GM10266 (cell line): Measurements from ENCODE around the gene PRRX1.

Source experiments
- DNase-seq: peaks from one replicate; pipeline ENCODE4 v3.0.0; 2012; ENCODE audit errors: extremely low spot score
- CTCF ChIP-seq: IDR thresholded peaks from 2 replicates; pipeline ENCODE4 v1.5.1; 2012; ENCODE audit warnings: mild to moderate bottlenecking, low read depth; ENCODE audit not compliant: control insufficient read depth, insufficient read depth; ENCODE audit errors: missing control alignments

Gene PRRX1

DNA sequence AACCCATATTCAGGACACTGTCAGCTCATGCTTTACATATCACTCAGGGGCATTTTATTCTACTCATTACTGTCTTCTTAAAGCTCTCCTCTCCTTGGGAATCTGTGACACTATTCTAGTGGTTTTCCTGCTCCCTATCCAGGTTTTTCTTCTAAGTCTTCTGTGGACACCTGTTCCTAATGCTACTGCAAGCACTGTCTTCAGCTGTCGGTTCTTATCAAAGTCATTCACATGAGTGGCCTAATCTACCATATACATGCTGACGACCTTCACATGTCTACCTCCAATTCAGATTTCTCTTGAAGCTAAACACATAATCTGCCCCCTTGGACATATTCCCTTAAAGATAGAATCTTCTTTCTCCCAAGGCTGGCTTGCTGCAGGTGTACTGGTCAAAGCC lies 39.8 kb upstream of the PRRX1 start:
- no peak for DNase-seq
- TF ChIP-seq CTCF = no peak

DNA sequence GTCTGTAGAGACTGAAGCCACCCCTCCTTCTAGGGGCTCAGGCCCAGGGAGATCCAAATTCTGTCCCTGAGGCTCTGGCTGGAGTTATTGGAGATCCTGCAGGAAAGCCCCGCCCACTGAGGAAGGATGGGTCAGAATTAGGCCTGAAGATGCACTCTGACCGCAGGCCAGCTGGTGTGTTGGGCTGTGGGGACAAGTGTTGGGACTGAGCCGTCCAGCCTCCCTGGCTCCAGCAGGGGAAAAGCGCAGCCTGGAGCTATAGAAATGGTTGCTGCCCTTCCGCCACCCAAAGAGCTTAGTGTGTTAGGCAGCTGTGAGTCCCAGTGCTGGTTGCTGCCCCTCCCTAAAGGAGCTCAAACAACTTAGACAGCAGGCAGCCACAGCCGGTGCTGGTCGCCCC lies 33.0 kb upstream of the PRRX1 start:
- no peak for DNase-seq
- no peak for TF ChIP-seq CTCF

- TF ChIP-seq CTCF = no peak
- DNase-seq = no peak
Observed at GRCh38 chr1:170634293-170634692, 29.6 kb upstream of the PRRX1 start.

DNA sequence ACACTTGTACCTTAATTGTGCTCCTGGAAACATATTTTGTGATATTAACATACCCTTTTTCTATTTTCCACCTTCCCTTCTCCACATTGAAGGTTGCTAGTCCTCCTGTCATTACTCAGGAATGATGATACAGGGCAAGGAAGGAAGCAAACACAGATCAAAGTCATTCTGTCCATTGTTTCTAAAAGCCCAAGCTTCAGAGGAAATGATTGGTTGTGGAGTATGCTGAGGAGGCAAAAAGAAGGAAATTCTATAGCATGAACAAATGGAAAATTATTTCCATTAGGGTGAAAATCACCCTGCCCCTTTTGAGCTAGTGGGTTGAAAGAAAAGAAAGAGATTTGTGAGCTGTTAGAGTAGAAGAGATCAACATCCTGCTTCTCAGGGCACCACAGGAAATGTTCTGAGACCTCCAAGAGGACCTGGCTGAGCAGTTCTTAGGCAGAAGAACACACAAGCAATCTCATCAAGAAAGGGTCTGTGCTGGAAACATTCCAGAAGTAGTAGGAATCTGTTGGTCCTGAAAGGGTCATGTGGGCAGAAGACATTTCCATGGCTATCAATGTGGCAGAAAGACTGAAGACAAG lies 29.0 kb upstream of the PRRX1 start:
- TF ChIP-seq CTCF = no peak
- DNase-seq = no peak

GRCh38 chr1:170640581-170640980 lies 23.4 kb upstream of the PRRX1 start:
- no peak for DNase-seq
- no peak for TF ChIP-seq CTCF

DNA sequence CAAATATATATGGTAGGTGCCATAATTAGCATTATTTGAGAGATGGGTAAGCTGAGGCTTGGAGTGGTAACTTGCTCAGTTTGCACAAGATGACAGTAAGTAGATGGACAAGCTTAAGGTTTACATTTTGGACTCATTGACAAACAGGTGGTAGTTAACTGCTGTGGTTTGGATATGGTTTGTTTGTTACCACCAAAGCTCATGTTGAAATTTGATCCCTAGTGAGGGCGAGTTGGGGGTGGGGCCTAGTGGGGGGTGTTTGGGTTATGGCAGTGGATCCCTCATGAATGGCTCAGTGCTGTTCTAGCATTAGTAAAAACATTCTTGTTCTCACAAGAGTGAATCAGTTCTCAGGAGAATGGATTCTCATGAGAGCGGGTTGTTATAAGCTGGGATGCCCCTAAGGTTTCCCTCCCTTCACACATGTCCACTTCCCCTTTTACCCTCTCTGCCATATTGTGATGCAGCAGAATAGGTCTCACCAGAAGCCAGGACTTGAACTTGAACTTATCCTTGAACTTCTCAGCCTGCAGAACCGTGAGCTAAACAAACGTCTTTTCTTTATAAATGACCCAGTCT lies 6.6 kb upstream of the PRRX1 start:
- DNase-seq = no peak
- TF ChIP-seq CTCF = no peak

GRCh38 chr1:170659399-170660035 lies 4.4 kb upstream of the PRRX1 start:
- DNase-seq = no peak
- no peak for TF ChIP-seq CTCF
